ENCODE measurements around the gene CTNNBL1. TPM values are rescaled to one million over a fixed set of nuclear protein-coding genes. Genes with fewer than 3 reads are reported as not detected.

Gene CTNNBL1
- total RNA-seq, 1 donor from 2014 or later: 67.0 TPM

- no peaks in the 10 kb centered on the region for H3K4me1 Mint-ChIP-seq (ENCODE audit: low read depth, unreplicated experiment)
These were observed 175.6 kb downstream of the CTNNBL1 start for GRCh38 chr20:37869334-37869861.

GRCh38 chr20:37870294-37870693, 176.5 kb downstream of the CTNNBL1 start:
- H3K9me3 Mint-ChIP-seq (ENCODE audit: unreplicated experiment): peaks cover 2% of the 10 kb centered on the region
- no peak for TF ChIP-seq CTCF (IDR thresholded peaks at IDR 0.05; ENCODE audit: insufficient read depth, low read depth, low read length)
- TF ChIP-seq EZH2 (IDR thresholded peaks at IDR 0.05; ENCODE audit: insufficient read depth, low read length): no peak
- Histone ChIP-seq H3K27ac (ENCODE audit: low read depth, low read length) (no peak overlapping the region), H3K9me3 (ENCODE audit: insufficient read depth, low read depth, low read length) (no peaks in the 10 kb centered on the region), H3K27me3 (ENCODE audit: insufficient read depth, low read length) (no peaks in the 10 kb centered on the region), H3K4me1 (ENCODE audit: insufficient read depth, low read length) (no peaks in the 10 kb centered on the region), H2AFZ (ENCODE audit: low read depth, low read length) (no peak overlapping the region), H3K36me3 (ENCODE audit: insufficient read depth, low read length) (no peaks in the 10 kb centered on the region), H3K4me3 (ENCODE audit: insufficient read depth, low read depth, low read length) (no peak overlapping the region), H3K4me2 (ENCODE audit: low read length) (no peak overlapping the region), H3K79me2 (ENCODE audit: insufficient read depth, low read length) (no peaks in the 10 kb centered on the region), H4K20me1 (ENCODE audit: insufficient read depth, low read length) (no peaks in the 10 kb centered on the region), H3K9ac (ENCODE audit: low read length) (no peak overlapping the region)
- no peaks in the 10 kb centered on the region for H3K27me3 Mint-ChIP-seq (ENCODE audit: low read depth, unreplicated experiment)
- DNase-seq (ENCODE audit: low read depth) (no peak), FAIRE-seq (no peak)
- H3K27ac Mint-ChIP-seq (ENCODE audit: unreplicated experiment): no peak overlapping the region
- H3K4me3 Mint-ChIP-seq (ENCODE audit: unreplicated experiment): no peak overlapping the region
- peaks cover 15% of the 10 kb centered on the region for H3K36me3 Mint-ChIP-seq (ENCODE audit: low read depth, unreplicated experiment)
- no peaks in the 10 kb centered on the region for H3K4me1 Mint-ChIP-seq (ENCODE audit: low read depth, unreplicated experiment)

More at GRCh38 chr20:37869334-37869861, 175.6 kb downstream of the CTNNBL1 start:
- Histone ChIP-seq H3K36me3 (ENCODE audit: insufficient read depth, low read length) (no peaks in the 10 kb centered on the region), H2AFZ (ENCODE audit: low read depth, low read length) (no peak overlapping the region), H3K27me3 (ENCODE audit: insufficient read depth, low read length) (no peaks in the 10 kb centered on the region), H3K4me1 (ENCODE audit: insufficient read depth, low read length) (no peaks in the 10 kb centered on the region), H3K79me2 (ENCODE audit: insufficient read depth, low read length) (no peaks in the 10 kb centered on the region), H3K27ac (ENCODE audit: low read depth, low read length) (no peak overlapping the region), H4K20me1 (ENCODE audit: insufficient read depth, low read length) (no peaks in the 10 kb centered on the region), H3K9me3 (ENCODE audit: insufficient read depth, low read depth, low read length) (no peaks in the 10 kb centered on the region), H3K4me2 (ENCODE audit: low read length) (no peak overlapping the region), H3K4me3 (ENCODE audit: insufficient read depth, low read depth, low read length) (no peak overlapping the region), H3K9ac (ENCODE audit: low read length) (no peak overlapping the region)
- Mint-ChIP-seq H3K9me3 (ENCODE audit: unreplicated experiment) (peaks cover 2% of the 10 kb centered on the region), H3K36me3 (ENCODE audit: low read depth, unreplicated experiment) (peaks cover 15% of the 10 kb centered on the region), H3K27ac (ENCODE audit: unreplicated experiment) (no peak overlapping the region), H3K4me3 (ENCODE audit: unreplicated experiment) (no peak overlapping the region), H3K27me3 (ENCODE audit: low read depth, unreplicated experiment) (no peaks in the 10 kb centered on the region)
- no peak for FAIRE-seq
- TF ChIP-seq EZH2 (IDR thresholded peaks at IDR 0.05; ENCODE audit: insufficient read depth, low read length) (no peak), CTCF (IDR thresholded peaks at IDR 0.05; ENCODE audit: insufficient read depth, low read depth, low read length) (no peak)
- DNase-seq (ENCODE audit: low read depth): no peak

- no peaks in the 10 kb centered on the region for H3K27me3 ChIP-seq (ENCODE audit: insufficient read depth, low read length)
These were observed 177.9 kb downstream of the CTNNBL1 start for GRCh38 chr20:37871751-37872150.

More at GRCh38 chr20:37871751-37872150, 177.9 kb downstream of the CTNNBL1 start:
- no peaks in the 10 kb centered on the region for H3K9me3 ChIP-seq (ENCODE audit: insufficient read depth, low read depth, low read length)
- no peak for FAIRE-seq
- no peaks in the 10 kb centered on the region for H3K4me1 ChIP-seq (ENCODE audit: insufficient read depth, low read length)
- H3K9ac ChIP-seq (ENCODE audit: low read length): no peak overlapping the region
- H3K36me3 Mint-ChIP-seq (ENCODE audit: low read depth, unreplicated experiment): peaks cover 12% of the 10 kb centered on the region
- no peak overlapping the region for H3K4me3 ChIP-seq (ENCODE audit: insufficient read depth, low read depth, low read length)
- no peaks in the 10 kb centered on the region for H3K79me2 ChIP-seq (ENCODE audit: insufficient read depth, low read length)
- H3K27ac ChIP-seq (ENCODE audit: low read depth, low read length): no peak overlapping the region
- no peak overlapping the region for H2AFZ ChIP-seq (ENCODE audit: low read depth, low read length)
- H3K27me3 Mint-ChIP-seq (ENCODE audit: low read depth, unreplicated experiment): no peaks in the 10 kb centered on the region
- H3K9me3 Mint-ChIP-seq (ENCODE audit: unreplicated experiment): peaks cover 2% of the 10 kb centered on the region
- no peak overlapping the region for H3K4me3 Mint-ChIP-seq (ENCODE audit: unreplicated experiment)
- H3K27ac Mint-ChIP-seq (ENCODE audit: unreplicated experiment): no peak overlapping the region
- no peaks in the 10 kb centered on the region for H4K20me1 ChIP-seq (ENCODE audit: insufficient read depth, low read length)
- no peaks in the 10 kb centered on the region for H3K36me3 ChIP-seq (ENCODE audit: insufficient read depth, low read length)
- H3K4me1 Mint-ChIP-seq (ENCODE audit: low read depth, unreplicated experiment): no peaks in the 10 kb centered on the region
- DNase-seq (ENCODE audit: low read depth): no peak
- no peak for TF ChIP-seq EZH2 (IDR thresholded peaks at IDR 0.05; ENCODE audit: insufficient read depth, low read length)
- TF ChIP-seq CTCF (IDR thresholded peaks at IDR 0.05; ENCODE audit: insufficient read depth, low read depth, low read length): no peak
- H3K4me2 ChIP-seq (ENCODE audit: low read length): no peak overlapping the region
